ENCODE measurements around the gene TGFB1I1. TPM values are rescaled to one million over a fixed set of nuclear protein-coding genes. Genes with fewer than 3 reads are reported as not detected.
"Not testable (repeated sequence)": the region's sequence is repeated elsewhere in the genome, so short reads cannot be mapped to it uniquely, and the experiment has no call there.

Gene TGFB1I1
- polyA plus RNA-seq, 1 donor from 2014 or later, result 0.38 TPM

GRCh38 chr16:31436221-31437045 lies 35.5 kb upstream of the TGFB1I1 start:
- TF ChIP-seq MXI1 (conservative IDR thresholded peaks at IDR 0.05; ENCODE audit: poor library complexity, severe bottlenecking) (no peak), REST (IDR thresholded peaks at IDR 0.05; ENCODE audit: borderline replicate concordance) (no peak), POLR2AphosphoS5 (IDR thresholded peaks at IDR 0.05) (no peak), TAF1 (IDR thresholded peaks at IDR 0.05; ENCODE audit: low read depth) (no peak), EP300 (conservative IDR thresholded peaks at IDR 0.05; ENCODE audit: poor library complexity, severe bottlenecking) (no peak), EZH2 (IDR thresholded peaks at IDR 0.05; ENCODE audit: borderline replicate concordance, insufficient read depth, low read length, poor library complexity, severe bottlenecking) (no peak)
- H4K20me1 ChIP-seq (ENCODE audit: insufficient read depth), result no peaks in the 10 kb centered on the region
- no peak overlapping the region for H3K27ac ChIP-seq (ENCODE audit: low read length)
- H3F3A ChIP-seq (ENCODE audit: insufficient read depth, low read length, poor library complexity, severe bottlenecking), result no peaks in the 10 kb centered on the region
- H3K79me2 ChIP-seq (replicated peaks; ENCODE audit: insufficient read depth, low read length), result no peaks in the 10 kb centered on the region
- no peak overlapping the region for H3K4me3 ChIP-seq (ENCODE audit: low read length)
- H3K36me3 ChIP-seq (ENCODE audit: insufficient read depth, low read length), result no peaks in the 10 kb centered on the region
- no peaks in the 10 kb centered on the region for H3K9me3 ChIP-seq (ENCODE audit: low read length)
- H3K9ac ChIP-seq (ENCODE audit: low read length), result no peak overlapping the region
- H3K4me2 ChIP-seq (ENCODE audit: low read length), result no peak overlapping the region
- H3K9me2 ChIP-seq (ENCODE audit: insufficient read depth, low read length), result no peaks in the 10 kb centered on the region
- no peak overlapping the region for H2AFZ ChIP-seq (ENCODE audit: low read depth, low read length)
- H3K27me3 ChIP-seq (ENCODE audit: insufficient read depth, low read depth, low read length), result no peaks in the 10 kb centered on the region

DNA sequence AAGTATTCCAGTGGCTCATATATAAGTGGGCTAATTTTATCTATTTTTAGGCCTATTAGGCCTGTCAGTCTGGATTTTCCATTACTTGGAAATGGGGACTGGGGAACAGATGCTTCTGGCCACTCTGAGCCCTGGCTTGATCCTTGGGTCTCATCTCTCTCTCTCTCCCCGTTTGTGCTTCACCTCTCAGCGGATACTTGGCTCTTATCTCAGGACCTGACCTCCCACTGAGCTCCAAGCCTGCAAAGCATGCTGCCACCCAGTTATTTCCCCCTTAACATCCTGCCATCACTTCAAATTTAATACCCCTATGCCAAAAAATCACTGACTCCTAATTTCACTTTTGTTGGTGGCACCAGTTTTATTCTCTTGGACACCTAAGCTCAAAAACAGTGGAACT lies 33.5 kb upstream of the TGFB1I1 start:
- Histone ChIP-seq H3K9me2 (ENCODE audit: insufficient read depth, low read length) (no peaks in the 10 kb centered on the region), H3K36me3 (ENCODE audit: insufficient read depth, low read length) (no peaks in the 10 kb centered on the region), H3K27me3 (ENCODE audit: insufficient read depth, low read depth, low read length) (no peaks in the 10 kb centered on the region), H3K9me3 (ENCODE audit: low read length) (no peaks in the 10 kb centered on the region), H4K20me1 (ENCODE audit: insufficient read depth) (no peaks in the 10 kb centered on the region), H3K9ac (ENCODE audit: low read length) (no peak overlapping the region), H3K27ac (ENCODE audit: low read length) (no peak overlapping the region), H3K4me2 (ENCODE audit: low read length) (no peak overlapping the region), H3K4me3 (ENCODE audit: low read length) (no peak overlapping the region), H3F3A (ENCODE audit: insufficient read depth, low read length, poor library complexity, severe bottlenecking) (no peaks in the 10 kb centered on the region), H3K79me2 (replicated peaks; ENCODE audit: insufficient read depth, low read length) (no peaks in the 10 kb centered on the region), H2AFZ (ENCODE audit: low read depth, low read length) (no peak overlapping the region)
- no peak for TF ChIP-seq MXI1 (conservative IDR thresholded peaks at IDR 0.05; ENCODE audit: poor library complexity, severe bottlenecking)
- TF ChIP-seq RAD21 (conservative IDR thresholded peaks at IDR 0.05), result no peak
- no peak for TF ChIP-seq TAF1 (IDR thresholded peaks at IDR 0.05; ENCODE audit: low read depth)
- TF ChIP-seq REST (IDR thresholded peaks at IDR 0.05; ENCODE audit: borderline replicate concordance), result no peak
- no peak for TF ChIP-seq SMC3 (conservative IDR thresholded peaks at IDR 0.05; ENCODE audit: poor library complexity)
- TF ChIP-seq EZH2 (IDR thresholded peaks at IDR 0.05; ENCODE audit: borderline replicate concordance, insufficient read depth, low read length, poor library complexity, severe bottlenecking), result no peak
- TF ChIP-seq EP300 (conservative IDR thresholded peaks at IDR 0.05; ENCODE audit: poor library complexity, severe bottlenecking), result no peak
- TF ChIP-seq, protein P1, sequence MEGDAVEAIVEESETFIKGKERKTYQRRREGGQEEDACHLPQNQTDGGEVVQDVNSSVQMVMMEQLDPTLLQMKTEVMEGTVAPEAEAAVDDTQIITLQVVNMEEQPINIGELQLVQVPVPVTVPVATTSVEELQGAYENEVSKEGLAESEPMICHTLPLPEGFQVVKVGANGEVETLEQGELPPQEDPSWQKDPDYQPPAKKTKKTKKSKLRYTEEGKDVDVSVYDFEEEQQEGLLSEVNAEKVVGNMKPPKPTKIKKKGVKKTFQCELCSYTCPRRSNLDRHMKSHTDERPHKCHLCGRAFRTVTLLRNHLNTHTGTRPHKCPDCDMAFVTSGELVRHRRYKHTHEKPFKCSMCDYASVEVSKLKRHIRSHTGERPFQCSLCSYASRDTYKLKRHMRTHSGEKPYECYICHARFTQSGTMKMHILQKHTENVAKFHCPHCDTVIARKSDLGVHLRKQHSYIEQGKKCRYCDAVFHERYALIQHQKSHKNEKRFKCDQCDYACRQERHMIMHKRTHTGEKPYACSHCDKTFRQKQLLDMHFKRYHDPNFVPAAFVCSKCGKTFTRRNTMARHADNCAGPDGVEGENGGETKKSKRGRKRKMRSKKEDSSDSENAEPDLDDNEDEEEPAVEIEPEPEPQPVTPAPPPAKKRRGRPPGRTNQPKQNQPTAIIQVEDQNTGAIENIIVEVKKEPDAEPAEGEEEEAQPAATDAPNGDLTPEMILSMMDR (IDR thresholded peaks at IDR 0.05; ENCODE audit: poor library complexity, severe bottlenecking), result no peak
- no peak for TF ChIP-seq POLR2AphosphoS5 (IDR thresholded peaks at IDR 0.05)

GRCh38 chr16:31439023-31439422 lies 32.9 kb upstream of the TGFB1I1 start:
- not testable (repeated sequence) for H3K9ac ChIP-seq (ENCODE audit: low read length); H3F3A ChIP-seq (ENCODE audit: insufficient read depth, low read length, poor library complexity, severe bottlenecking); H3K9me3 ChIP-seq (ENCODE audit: low read length); H3K27me3 ChIP-seq (ENCODE audit: insufficient read depth, low read depth, low read length); H3K27ac ChIP-seq (ENCODE audit: low read length); H3K79me2 ChIP-seq (replicated peaks; ENCODE audit: insufficient read depth, low read length); H4K20me1 ChIP-seq (ENCODE audit: insufficient read depth); H3K9me2 ChIP-seq (ENCODE audit: insufficient read depth, low read length); H3K4me3 ChIP-seq (ENCODE audit: low read length); H3K36me3 ChIP-seq (ENCODE audit: insufficient read depth, low read length); H2AFZ ChIP-seq (ENCODE audit: low read depth, low read length); H3K4me2 ChIP-seq (ENCODE audit: low read length)
